Measurements from ENCODE around the gene H19.

The H19 gene

GRCh38 chr11:1997755-1998154 lies at the start of gene H19:
H19 (minus strand) TSS chr11:1997842.
- no peak for DNase-seq

GRCh38 chr11:2041963-2042362 lies 44.3 kb upstream of the H19 start:
- DNase-seq, result no peak

GRCh38 chr11:2041153-2041552 lies 43.5 kb upstream of the H19 start:
- no peak for DNase-seq

GRCh38 chr11:2039198-2039759 lies 41.6 kb upstream of the H19 start:
- no peak for DNase-seq

GRCh38 chr11:2036863-2037486 lies 39.3 kb upstream of the H19 start:
- DNase-seq, result no peak

GRCh38 chr11:2035382-2035781 lies 37.7 kb upstream of the H19 start:
- DNase-seq, result no peak

- DNase-seq, result no peak
Measured at GRCh38 chr11:2031058-2031457, 33.4 kb upstream of the H19 start.

GRCh38 chr11:2027708-2028107 lies 30.1 kb upstream of the H19 start:
- DNase-seq, result no peak

GRCh38 chr11:2015025-2015424 lies 17.4 kb upstream of the H19 start:
- DNase-seq, result no peak

GRCh38 chr11:2012440-2012839 lies 14.8 kb upstream of the H19 start:
- DNase-seq, result no peak

- DNase-seq, result no peak
Measured at GRCh38 chr11:2004466-2004865, 6.8 kb upstream of the H19 start.

GRCh38 chr11:2002807-2003206 lies 5.2 kb upstream of the H19 start:
- DNase-seq, result no peak

GRCh38 chr11:2002042-2002776 lies 4.6 kb upstream of the H19 start:
- no peak for DNase-seq

GRCh38 chr11:1998861-1999260 lies 1.2 kb upstream of the H19 start:
- DNase-seq, result no peak

GRCh38 chr11:1998290-1998689 lies 648 bp upstream of the H19 start:
- no peak for DNase-seq

GRCh38 chr11:1994121-1994520 lies 3.5 kb downstream of the H19 start:
- no peak for DNase-seq

GRCh38 chr11:1992111-1992510 lies 5.5 kb downstream of the H19 start:
- no peak for DNase-seq

GRCh38 chr11:1990872-1991578 lies 6.6 kb downstream of the H19 start:
- no peak for DNase-seq

- no peak for DNase-seq
Measured at GRCh38 chr11:1989953-1990352, 7.7 kb downstream of the H19 start.

GRCh38 chr11:1988667-1989317 lies 8.8 kb downstream of the H19 start:
- no peak for DNase-seq

- DNase-seq, result no peak
Measured at GRCh38 chr11:1988174-1988573, 9.5 kb downstream of the H19 start.

- no peak for DNase-seq
Measured at GRCh38 chr11:1987024-1987423, 10.6 kb downstream of the H19 start.

- no peak for DNase-seq
Measured at GRCh38 chr11:1983601-1983961, 14.1 kb downstream of the H19 start.

All from stimulated activated CD4-positive, alpha-beta T cell treated with anti-CD3 and anti-CD28 coated beads, Interleukin-15, amount 100 ng/mL, for 24 hours (primary cell).